ENCODE results near the gene PRRG2.

PRRG2 gene

GRCh38 chr19:49590071-49590970, 9.2 kb downstream of the PRRG2 start:
- DNase-seq: peak; percentile 95

GRCh38 chr19:49590971-49591730, 10.0 kb downstream of the PRRG2 start, which contains the start of gene PRR12:
PRR12 (plus strand) TSS chr19:49591182; CDS start chr19:49591655, 473 bp downstream.
- peak; percentile 60 for DNase-seq

GRCh38 chr19:49591731-49592485, 10.8 kb downstream of the PRRG2 start:
- peak; percentile 30 for DNase-seq

GRCh38 chr19:49592486-49593232, 11.5 kb downstream of the PRRG2 start:
- peak; percentile 30 for DNase-seq

- peak; percentile 89 for DNase-seq
These were observed 12.4 kb downstream of the PRRG2 start for GRCh38 chr19:49593233-49594113.

- no peak for DNase-seq
These were observed 13.3 kb downstream of the PRRG2 start for GRCh38 chr19:49594157-49594992.

- no peak for DNase-seq
These were observed 14.1 kb downstream of the PRRG2 start for GRCh38 chr19:49594993-49595818.

- no peak for DNase-seq
These were observed 14.8 kb downstream of the PRRG2 start for GRCh38 chr19:49595819-49596404.

- no peak for DNase-seq
These were observed 15.3 kb downstream of the PRRG2 start for GRCh38 chr19:49596407-49596806.

- no peak for DNase-seq
These were observed 16.0 kb downstream of the PRRG2 start for GRCh38 chr19:49596954-49597702.

GRCh38 chr19:49597703-49597974, 16.5 kb downstream of the PRRG2 start:
- DNase-seq: no peak

GRCh38 chr19:49599378-49600295, 18.5 kb downstream of the PRRG2 start:
- no peak for DNase-seq

GRCh38 chr19:49601482-49602038, 20.4 kb downstream of the PRRG2 start:
- no peak for DNase-seq

GRCh38 chr19:49602806-49603205, 21.7 kb downstream of the PRRG2 start:
- DNase-seq: no peak

GRCh38 chr19:49605605-49606004, 24.5 kb downstream of the PRRG2 start:
- no peak for DNase-seq

- DNase-seq: no peak
These were observed 28.5 kb downstream of the PRRG2 start for GRCh38 chr19:49609499-49610092.

- no peak for DNase-seq
These were observed 32.3 kb downstream of the PRRG2 start for GRCh38 chr19:49613374-49613773.

Data from NCI-H774 (cell line).